Tibial nerve (tissue), 4 donors: Measurements from ENCODE around the gene LENEP. TPM values are rescaled to one million over a fixed set of nuclear protein-coding genes. Genes with fewer than 3 reads are reported as not detected.

Experiments
- DNase-seq, 2 donors: peaks; one replicate each; pipeline ENCODE4 v3.0.0-alpha.2; 2019; ENCODE audit warnings: low spot score in 2 of 2
- H3K27ac ChIP-seq, 4 donors: fragments of 200-600 bp; sonication (generic) in 3 of 4; one replicate each; pipeline ENCODE4 v1.5.1; 2017 to 2019; ENCODE audit warnings: mild to moderate bottlenecking in 1 of 4
- H3K27me3 ChIP-seq, 2 donors: fragments of 200-600 bp; sonication (generic) in 1 of 2; one replicate each; pipeline versions ENCODE4 v1.5.1 to v1.6.0; 2017 to 2019
- H3K36me3 ChIP-seq, 3 donors: fragments of 200-600 bp; sonication (generic); one replicate each; pipeline ENCODE4 v1.5.1; 2018 to 2019
- H3K4me1 ChIP-seq, 4 donors: fragments of 200-600 bp; sonication (generic) in 3 of 4; one replicate each; pipeline ENCODE4 v1.5.1; 2017 to 2019
- H3K4me3 ChIP-seq, 4 donors: fragments of 200-600 bp; sonication (generic) in 3 of 4; one replicate each; pipeline ENCODE4 v1.5.1; 2017 to 2019; ENCODE audit warnings: mild to moderate bottlenecking in 1 of 4, moderate library complexity in 1 of 4
- H3K9me3 ChIP-seq, 4 donors: fragments of 200-600 bp; sonication (generic) in 3 of 4; one replicate each; pipeline ENCODE4 v1.5.1; 2017 to 2019
- EP300 ChIP-seq, 2 donors: sonication (generic); formaldehyde crosslinking; IDR thresholded peaks; one replicate each; pipeline ENCODE4 v1.6.1; 2017; ENCODE audit warnings: antibody characterized with exemption in 2 of 2, mild to moderate bottlenecking in 1 of 2
- POLR2A ChIP-seq, 2 donors: fragments of 450-650 bp; IDR thresholded peaks; one replicate each; pipeline ENCODE4 v1.6.1; 2017; ENCODE audit warnings: antibody characterized with exemption in 2 of 2, mild to moderate bottlenecking in 2 of 2, moderate library complexity in 2 of 2
- WGBS, 2 donors: methylation state at CpG; one replicate each; pipeline ENCODE4 v1.1.5; 2018; 5-methylcytosine and 5-hydroxymethylcytosine counted together
- total RNA-seq, 4 donors: library from RNA; depleted of rRNA; stranded (reverse); fragments of >200 nt; gene quantifications; one replicate each; pipeline ENCODE4 v1.1.0, GENCODE V29; 2016
- TF ChIP-seq, protein P1 (sequence below), 5 experiments: fragments of 200-600 bp in 3 of 5; fragments of 450-650 bp in 2 of 5; sonication (generic) in 3 of 5; IDR thresholded peaks; one replicate each; pipeline ENCODE4 v1.5.1; 2016 to 2019; ENCODE audit warnings: antibody characterized with exemption in 5 of 5, mild to moderate bottlenecking in 3 of 5, moderate library complexity in 2 of 5

The LENEP gene
- total RNA-seq, 4 donors from 2014 or later: 1.5 TPM; not detected in 3

DNA sequence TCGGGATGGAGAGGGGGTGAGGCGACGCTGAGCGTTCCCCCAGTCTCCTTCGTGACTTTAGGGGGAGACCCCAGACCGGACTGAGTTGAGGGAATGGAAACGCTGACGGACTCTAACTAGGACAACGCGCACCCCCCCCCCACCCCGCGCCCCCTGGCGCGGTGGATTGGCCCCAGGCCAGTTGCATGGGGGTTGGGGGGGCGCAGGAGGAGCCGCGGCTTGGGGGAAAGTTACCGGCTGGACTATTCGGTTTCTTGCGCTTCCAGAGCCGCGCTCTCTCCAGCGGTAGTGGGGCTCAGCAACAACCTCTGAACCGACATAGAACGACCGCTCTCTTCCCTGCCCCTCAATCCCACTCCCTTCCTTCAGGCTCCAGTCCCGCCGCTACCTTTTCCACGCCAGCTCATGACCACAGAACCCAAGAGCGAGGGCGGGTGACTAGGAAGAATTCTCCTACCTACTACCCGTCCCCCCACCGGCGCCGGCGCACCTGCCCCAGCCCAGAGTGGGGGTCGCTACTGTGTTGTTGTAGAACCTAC, 9.9 kb downstream of the LENEP start:
- DNase-seq: no peak
- H3K4me3 ChIP-seq: peak overlapping the region; percentile 58 to 94 (median 78)
- no peaks in the 10 kb centered on the region for H3K27me3 ChIP-seq
- TF ChIP-seq EP300 (IDR thresholded peaks at IDR 0.05) (no peak), POLR2A (IDR thresholded peaks at IDR 0.05) (no peak)
- TF ChIP-seq, protein P1, sequence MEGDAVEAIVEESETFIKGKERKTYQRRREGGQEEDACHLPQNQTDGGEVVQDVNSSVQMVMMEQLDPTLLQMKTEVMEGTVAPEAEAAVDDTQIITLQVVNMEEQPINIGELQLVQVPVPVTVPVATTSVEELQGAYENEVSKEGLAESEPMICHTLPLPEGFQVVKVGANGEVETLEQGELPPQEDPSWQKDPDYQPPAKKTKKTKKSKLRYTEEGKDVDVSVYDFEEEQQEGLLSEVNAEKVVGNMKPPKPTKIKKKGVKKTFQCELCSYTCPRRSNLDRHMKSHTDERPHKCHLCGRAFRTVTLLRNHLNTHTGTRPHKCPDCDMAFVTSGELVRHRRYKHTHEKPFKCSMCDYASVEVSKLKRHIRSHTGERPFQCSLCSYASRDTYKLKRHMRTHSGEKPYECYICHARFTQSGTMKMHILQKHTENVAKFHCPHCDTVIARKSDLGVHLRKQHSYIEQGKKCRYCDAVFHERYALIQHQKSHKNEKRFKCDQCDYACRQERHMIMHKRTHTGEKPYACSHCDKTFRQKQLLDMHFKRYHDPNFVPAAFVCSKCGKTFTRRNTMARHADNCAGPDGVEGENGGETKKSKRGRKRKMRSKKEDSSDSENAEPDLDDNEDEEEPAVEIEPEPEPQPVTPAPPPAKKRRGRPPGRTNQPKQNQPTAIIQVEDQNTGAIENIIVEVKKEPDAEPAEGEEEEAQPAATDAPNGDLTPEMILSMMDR (IDR thresholded peaks at IDR 0.05): no peak
- H3K27ac ChIP-seq: peak overlapping the region; percentile 88 to 99 (median 98)
- H3K4me1 ChIP-seq: peaks cover 0 to 66% (median 55%) of the 10 kb centered on the region in 4 donors
- WGBS, 2 donors: 1% methylated on average over 36 to 37 of the region's 37 CpGs
- no peaks in the 10 kb centered on the region for H3K36me3 ChIP-seq
- H3K9me3 ChIP-seq: no peaks in the 10 kb centered on the region

DNA sequence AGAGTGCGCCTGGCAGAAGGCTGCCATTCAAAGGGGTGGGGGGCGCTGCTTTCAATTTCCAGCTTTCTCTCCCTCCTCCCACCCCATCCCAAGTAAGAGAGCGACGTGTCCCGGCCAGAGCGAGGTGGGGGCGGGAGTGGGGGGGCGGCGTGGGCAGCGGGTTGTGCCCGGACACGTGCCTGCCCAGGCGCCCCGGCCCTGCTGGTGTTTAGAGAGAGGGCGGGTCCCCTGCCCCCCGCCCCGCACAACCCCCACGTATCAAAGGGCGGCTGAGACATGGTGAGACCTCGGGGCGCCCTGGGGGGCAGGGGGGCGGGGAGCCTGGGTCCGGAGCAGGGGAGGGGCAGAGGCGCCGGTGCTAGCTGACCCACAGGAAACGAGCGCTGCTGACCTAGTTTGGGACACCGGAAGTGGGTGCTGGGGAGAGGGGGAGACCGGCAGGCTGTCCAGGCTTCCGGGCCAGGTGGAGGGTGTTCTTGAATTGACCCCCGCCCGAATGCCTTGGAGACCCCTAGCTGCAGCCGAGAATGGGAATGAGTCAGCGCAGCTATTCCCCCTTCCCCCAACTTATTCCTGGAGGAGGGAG, 10.5 kb downstream of the LENEP start:
- WGBS, 2 donors: 1 to 8% methylated on average over 9 to 21 of the region's 34 CpGs
- TF ChIP-seq EP300 (IDR thresholded peaks at IDR 0.05): peak in 1 of 2 donors; percentile 40
- TF ChIP-seq, protein P1 (IDR thresholded peaks at IDR 0.05): no peak
- TF ChIP-seq POLR2A (IDR thresholded peaks at IDR 0.05): peak in 1 of 2 donors; percentile 16
- Histone ChIP-seq H3K27me3 (no peaks in the 10 kb centered on the region), H3K36me3 (no peaks in the 10 kb centered on the region), H3K9me3 (no peaks in the 10 kb centered on the region), H3K4me3 (peak overlapping the region; percentile 58 to 94 (median 78)), H3K4me1 (peaks cover 0 to 66% (median 59%) of the 10 kb centered on the region in 4 donors), H3K27ac (peak overlapping the region; percentile 88 to 99 (median 98))
- DNase-seq: peak in 1 of 2 donors; percentile 56

DNA sequence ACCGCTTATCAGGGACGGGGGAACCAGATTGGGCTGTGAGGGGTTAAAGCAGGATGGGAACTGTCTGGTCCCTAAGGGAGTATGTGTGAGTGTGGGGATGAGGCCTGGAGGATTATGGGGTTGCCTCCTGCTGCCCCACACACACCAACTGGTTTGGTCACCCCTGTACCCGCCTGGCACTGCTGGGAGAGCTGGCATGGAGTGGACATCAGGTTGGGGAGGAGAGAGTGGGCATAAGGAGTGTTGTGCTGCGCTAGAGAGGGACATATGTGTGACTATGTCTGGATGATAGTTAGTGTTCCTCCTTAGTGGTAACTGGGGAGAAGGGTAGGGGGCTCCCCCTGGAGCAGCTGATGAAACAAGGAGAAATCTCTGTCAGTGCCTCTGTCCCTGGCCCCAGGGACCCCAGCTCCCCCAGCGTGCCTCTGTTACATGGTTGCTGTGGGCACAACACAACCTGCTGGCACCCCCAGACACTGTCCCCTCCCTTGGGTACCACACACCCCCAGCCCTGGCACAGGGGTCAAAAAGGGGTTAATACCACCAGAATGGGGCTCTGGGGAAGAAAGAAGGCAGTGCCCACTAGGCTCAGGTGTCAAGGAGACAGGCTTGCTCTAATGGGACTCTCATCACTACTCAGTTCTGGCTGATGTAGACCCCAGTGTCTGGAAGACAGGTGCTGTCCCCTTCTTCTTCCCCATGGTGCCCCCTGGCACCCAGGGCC, 11.1 kb downstream of the LENEP start:
- DNase-seq: no peak
- peak overlapping the region; percentile 58 to 94 (median 78) for H3K4me3 ChIP-seq
- WGBS, 2 donors: 29 to 34% methylated on average over 5 of the region's 5 CpGs
- H3K27me3 ChIP-seq: no peaks in the 10 kb centered on the region
- H3K4me1 ChIP-seq: peaks cover 0 to 66% (median 57%) of the 10 kb centered on the region in 4 donors
- no peaks in the 10 kb centered on the region for H3K36me3 ChIP-seq
- TF ChIP-seq POLR2A (IDR thresholded peaks at IDR 0.05) (no peak), EP300 (IDR thresholded peaks at IDR 0.05) (no peak)
- TF ChIP-seq, protein P1 (IDR thresholded peaks at IDR 0.05): no peak
- peak overlapping the region; percentile 88 to 99 (median 98) for H3K27ac ChIP-seq
- H3K9me3 ChIP-seq: no peaks in the 10 kb centered on the region

DNA sequence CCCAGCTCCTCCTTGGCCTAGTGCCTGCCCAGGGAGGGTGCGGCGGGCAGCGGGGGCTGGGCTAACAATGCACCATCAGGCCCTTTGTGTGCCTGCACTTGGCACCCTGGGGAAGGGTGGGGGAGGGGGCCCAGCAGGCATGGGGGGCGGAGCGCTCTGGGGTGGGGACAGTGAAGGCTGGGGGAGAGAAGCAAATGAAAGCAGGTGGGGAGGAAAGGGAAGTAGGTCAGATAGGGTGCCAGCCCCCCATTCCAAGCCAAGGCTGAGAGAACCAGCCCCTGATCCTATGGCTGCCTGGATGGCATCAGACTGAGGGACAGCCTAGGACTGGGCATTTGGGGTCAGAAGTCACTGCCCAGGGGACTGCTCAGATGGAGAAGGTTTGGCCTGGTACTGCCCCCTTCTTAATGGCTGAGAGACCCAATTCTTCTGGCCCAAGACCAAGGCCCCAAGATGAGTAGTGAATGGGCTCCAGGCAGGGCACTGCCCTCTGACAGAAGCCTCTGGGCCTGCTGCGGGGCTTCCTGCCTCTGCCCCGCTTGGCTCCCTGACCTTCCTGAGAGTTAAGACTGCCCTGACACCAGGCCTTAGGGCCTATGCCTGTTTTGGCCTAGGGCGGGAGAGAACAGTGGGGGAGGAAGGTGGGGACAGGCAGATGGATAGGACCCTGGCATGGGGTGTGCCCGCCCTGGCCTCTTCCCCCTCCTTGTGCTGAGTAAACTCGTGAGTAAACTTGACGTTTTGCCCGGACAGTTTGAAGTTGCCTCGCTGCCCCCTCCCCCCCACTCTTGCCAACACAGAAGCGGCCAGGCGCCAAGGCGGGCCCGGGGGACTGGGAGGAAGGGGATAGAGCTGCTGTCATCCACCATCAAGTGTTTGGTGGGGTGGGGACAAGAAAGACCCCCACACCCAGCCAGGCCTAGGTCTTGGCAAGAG, 12.0 kb downstream of the LENEP start:
- H3K27me3 ChIP-seq: no peaks in the 10 kb centered on the region
- DNase-seq: peak in 1 of 2 donors; percentile 58
- no peaks in the 10 kb centered on the region for H3K36me3 ChIP-seq
- peak overlapping the region in 3 of 4 donors; percentile 58 to 94 (median 85) for H3K4me3 ChIP-seq
- WGBS, 2 donors: 23 to 31% methylated on average over 14 to 17 of the region's 17 CpGs
- peaks cover 0 to 66% (median 57%) of the 10 kb centered on the region in 4 donors for H3K4me1 ChIP-seq
- peak; percentile 18 to 40 for TF ChIP-seq EP300 (IDR thresholded peaks at IDR 0.05)
- TF ChIP-seq, protein P1 (IDR thresholded peaks at IDR 0.05): no peak
- peak overlapping the region; percentile 88 to 99 (median 98) for H3K27ac ChIP-seq
- H3K9me3 ChIP-seq: no peaks in the 10 kb centered on the region
